Fibroblast of skin of back (primary cell): Measurements from ENCODE around the gene FAM89B. TPM values are rescaled to one million over a fixed set of nuclear protein-coding genes. Genes with fewer than 3 reads are reported as not detected.
"Not testable (repeated sequence)": the region's sequence is repeated elsewhere in the genome, so short reads cannot be mapped to it uniquely, and the experiment has no call there.

Experiments
- DNase-seq: peaks from one replicate; pipeline ENCODE4 v3.0.0-alpha.2; 2013
- polyA plus RNA-seq, 2 experiments: library from polyadenylated mRNA; unstranded; fragments of 120-200 nt; gene quantifications; one replicate each; pipeline ENCODE4 v1.2.1, GENCODE V29; 2013; ENCODE audit not compliant: insufficient read length in 2 of 2

The FAM89B gene
- polyA plus RNA-seq (2013, experiment 1 of 2; ENCODE audit: insufficient read length), result 51.2 TPM
- polyA plus RNA-seq (2013, experiment 2 of 2; ENCODE audit: insufficient read length), result 37.7 TPM

GRCh38 chr11:65572356-65573051 lies at the start of gene FAM89B:
Gene FAM89B, plus strand, starts transcription at chr11:65572538. Its CDS starts 132 bp downstream, at chr11:65572670.
- DNase-seq, result peak; percentile 89

GRCh38 chr11:65522718-65523630 lies 49.4 kb upstream of the FAM89B start:
- DNase-seq, result not testable (repeated sequence)

GRCh38 chr11:65523631-65523968 lies 48.7 kb upstream of the FAM89B start:
- not testable (repeated sequence) for DNase-seq

GRCh38 chr11:65524014-65524740 lies 48.2 kb upstream of the FAM89B start:
- DNase-seq, result no peak

- DNase-seq, result peak; percentile 78
Observed at GRCh38 chr11:65524741-65525545, 47.4 kb upstream of the FAM89B start, which contains the start of gene SCYL1. Gene SCYL1, plus strand, starts transcription at chr11:65525083. Its CDS starts 71 bp downstream, at chr11:65525154.

GRCh38 chr11:65525546-65526480 lies 46.5 kb upstream of the FAM89B start:
- DNase-seq, result no peak

- DNase-seq, result no peak
Observed at GRCh38 chr11:65526744-65527143, 45.6 kb upstream of the FAM89B start.

GRCh38 chr11:65528819-65529350 lies 43.5 kb upstream of the FAM89B start:
- DNase-seq, result no peak

GRCh38 chr11:65529475-65530156 lies 42.7 kb upstream of the FAM89B start:
- no peak for DNase-seq

- DNase-seq, result no peak
Observed at GRCh38 chr11:65530157-65530496, 42.2 kb upstream of the FAM89B start.

- no peak for DNase-seq
Observed at GRCh38 chr11:65532388-65533064, 39.8 kb upstream of the FAM89B start.

- no peak for DNase-seq
Observed at GRCh38 chr11:65535102-65535501, 37.2 kb upstream of the FAM89B start.

- DNase-seq, result no peak
Observed at GRCh38 chr11:65536412-65537295, 35.7 kb upstream of the FAM89B start.

- DNase-seq, result no peak
Observed at GRCh38 chr11:65537296-65537597, 35.1 kb upstream of the FAM89B start.

GRCh38 chr11:65537620-65538231 lies 34.6 kb upstream of the FAM89B start:
- no peak for DNase-seq

- DNase-seq, result no peak
Observed at GRCh38 chr11:65538232-65538914, 34.0 kb upstream of the FAM89B start.
